Stimulated activated CD8-positive, alpha-beta memory T cell treated with anti-CD3 and anti-CD28 coated beads, Interleukin-4, amount 100 ng/mL, for 1 hour (primary cell): ENCODE measurements around the gene CELF4.

Experiments used
- DNase-seq, 2 donors: peaks; one replicate each; pipeline ENCODE4 v3.0.0-alpha.2; 2020; ENCODE audit warnings: low read depth in 2 of 2, low spot score in 1 of 2

Gene CELF4

DNA sequence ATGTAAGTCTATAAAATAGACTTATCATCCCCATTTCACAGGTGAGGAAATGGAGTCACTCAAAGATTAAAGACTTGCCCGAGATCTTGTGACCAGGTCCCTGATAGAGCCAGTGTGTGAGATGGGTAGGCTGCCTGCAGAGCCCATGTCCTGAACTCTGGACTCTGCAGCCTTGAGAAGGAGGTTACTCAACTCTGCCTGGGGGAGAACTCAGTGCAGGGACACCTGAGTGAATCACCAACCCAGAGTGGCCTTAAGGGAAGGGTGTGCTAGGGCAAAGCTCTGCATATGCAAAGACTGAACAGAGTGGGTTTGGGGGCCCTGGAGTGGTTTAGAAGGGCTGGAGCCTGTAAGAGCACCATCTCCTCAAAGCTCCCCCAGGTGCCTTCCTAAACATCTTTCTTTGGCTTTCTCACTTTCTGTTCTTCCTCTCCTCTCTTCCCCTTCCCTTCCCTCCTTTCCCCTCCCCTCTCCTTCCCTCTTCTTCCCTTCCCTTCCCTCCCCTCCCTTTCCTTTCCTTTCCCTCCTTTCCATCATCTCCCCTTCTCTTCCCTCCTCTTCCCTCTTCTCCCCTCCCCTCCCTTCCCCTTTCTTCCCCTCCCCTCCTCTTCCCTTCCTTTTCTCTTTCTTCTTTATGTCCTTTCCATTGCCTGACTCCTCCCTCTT lies 67.6 kb downstream of the CELF4 start:
- no peak for DNase-seq

DNA sequence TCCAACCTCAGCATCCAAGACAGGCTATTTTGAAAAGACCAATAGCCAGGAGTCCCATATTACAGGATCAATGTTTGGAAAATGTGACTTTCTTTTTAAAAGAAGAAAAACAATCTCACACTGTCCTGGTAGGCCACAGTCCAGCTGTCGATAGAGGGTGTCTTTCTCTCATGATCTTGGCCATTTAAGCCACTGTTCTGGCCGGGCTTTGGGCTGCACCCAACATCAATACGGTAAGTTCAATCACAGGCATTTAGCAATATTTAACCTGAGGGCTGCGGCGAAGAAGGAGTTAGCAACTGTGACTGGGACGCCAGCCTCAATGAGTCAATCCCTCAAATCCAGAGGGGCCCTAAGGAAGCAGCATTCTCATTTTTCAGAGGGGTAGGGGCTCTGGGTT lies 69.0 kb downstream of the CELF4 start:
- no peak for DNase-seq

DNA sequence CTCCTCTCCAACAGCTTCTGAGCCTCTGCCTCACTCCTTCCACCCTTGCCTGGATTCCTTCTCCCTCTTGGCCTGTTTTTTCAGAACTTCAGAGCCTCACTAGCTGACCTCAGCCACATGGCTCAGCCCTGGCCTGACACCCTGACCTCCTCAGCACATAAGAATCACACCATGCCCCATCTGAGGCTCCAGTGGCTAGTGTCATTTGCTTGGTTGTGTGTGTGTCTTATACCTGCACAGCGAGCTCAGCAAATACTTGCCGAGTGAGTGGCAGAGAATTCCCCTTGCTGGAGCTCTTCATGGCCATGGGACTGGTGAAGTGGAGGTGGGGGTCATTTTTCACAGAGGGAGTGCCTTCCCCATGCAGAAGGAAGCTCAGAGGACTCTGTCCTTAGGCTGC lies 70.2 kb downstream of the CELF4 start:
- DNase-seq = no peak

DNA sequence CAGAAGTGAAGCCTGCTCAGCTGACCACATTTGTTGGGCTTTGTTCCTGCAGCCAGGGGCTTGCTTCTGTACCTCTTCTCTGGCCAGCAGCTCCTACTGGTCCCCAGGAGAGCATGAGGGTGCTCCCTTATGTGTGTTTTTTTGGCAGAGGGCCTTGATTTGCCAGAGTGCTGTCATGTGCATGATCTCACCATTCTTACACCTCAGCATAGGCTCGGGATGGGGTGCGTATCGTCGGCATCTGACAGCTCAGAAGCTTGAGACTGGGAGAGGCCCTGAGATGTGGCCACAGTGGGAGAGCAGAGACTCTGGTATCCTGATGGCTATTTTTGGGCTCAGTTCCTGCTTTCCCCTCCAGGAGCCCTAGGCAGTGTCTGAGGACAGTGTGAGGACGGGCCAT lies 71.2 kb downstream of the CELF4 start:
- no peak for DNase-seq

DNA sequence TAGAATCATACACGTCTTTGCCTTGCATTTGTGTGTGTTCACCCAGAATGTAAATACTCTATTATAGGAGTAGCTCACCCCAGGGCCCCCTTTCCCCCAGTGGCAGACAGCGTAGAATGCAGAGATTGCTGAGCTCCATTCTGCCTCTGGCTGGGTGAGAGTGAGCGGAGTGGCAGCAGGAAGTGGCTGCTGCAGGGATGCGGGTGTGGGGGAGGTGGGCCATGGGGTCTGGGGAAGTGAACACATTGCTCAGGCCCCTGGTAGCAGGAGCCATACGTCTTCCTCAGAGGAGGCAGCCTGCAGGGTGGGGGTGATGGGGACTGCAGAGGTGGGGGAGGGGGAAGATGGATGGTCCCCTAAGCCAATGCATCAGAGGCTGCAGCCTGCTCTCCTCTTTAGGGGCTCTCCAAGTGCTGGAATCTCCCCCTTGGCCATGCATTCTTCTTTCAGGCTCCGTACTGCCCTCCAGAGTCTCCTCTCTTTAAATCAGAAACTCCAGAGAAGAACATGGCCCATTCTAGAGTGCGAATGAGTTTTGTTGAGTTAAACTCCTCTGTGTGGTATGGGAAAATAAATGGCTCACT lies 72.2 kb downstream of the CELF4 start:
- no peak for DNase-seq

DNA sequence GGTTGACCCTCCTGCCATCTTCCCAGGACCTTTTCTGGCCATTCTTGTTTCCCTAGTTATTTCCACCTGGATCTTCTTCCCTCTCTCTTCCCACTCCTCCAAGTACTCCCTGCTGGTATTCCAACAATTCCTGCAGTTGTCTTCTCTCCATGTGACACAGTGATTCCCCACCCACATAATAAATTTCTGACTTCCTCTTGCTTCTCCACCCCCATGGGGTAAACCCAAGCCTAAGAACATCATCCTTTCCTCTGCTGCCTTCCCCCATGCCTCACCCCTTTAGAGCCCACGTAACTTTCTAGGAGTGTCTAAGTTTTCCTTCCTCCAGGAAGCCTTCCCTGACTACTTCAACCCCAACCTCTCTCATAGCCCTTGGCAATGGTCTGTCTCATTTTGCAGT lies 72.6 kb downstream of the CELF4 start:
- no peak for DNase-seq

DNA sequence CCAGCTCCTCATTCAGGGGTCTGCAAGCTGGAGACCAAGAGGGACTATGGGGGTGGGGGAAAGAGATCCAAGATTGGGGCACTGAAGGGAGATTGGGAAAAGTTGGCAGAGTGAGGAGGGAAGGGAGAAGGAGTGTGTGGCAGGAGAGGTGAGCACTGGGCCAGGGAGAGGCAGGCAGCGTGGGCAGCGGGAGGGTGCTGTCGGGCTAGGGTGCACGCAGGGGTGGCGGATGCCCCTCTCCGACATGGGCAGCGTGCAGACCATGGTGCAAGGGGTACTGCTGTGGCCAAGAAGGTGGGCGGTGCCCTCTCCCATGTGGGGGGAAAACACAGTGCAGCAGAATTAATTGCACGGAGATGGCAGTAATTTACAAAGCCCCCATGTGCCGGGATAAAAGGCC lies 74.1 kb downstream of the CELF4 start:
- no peak for DNase-seq

DNA sequence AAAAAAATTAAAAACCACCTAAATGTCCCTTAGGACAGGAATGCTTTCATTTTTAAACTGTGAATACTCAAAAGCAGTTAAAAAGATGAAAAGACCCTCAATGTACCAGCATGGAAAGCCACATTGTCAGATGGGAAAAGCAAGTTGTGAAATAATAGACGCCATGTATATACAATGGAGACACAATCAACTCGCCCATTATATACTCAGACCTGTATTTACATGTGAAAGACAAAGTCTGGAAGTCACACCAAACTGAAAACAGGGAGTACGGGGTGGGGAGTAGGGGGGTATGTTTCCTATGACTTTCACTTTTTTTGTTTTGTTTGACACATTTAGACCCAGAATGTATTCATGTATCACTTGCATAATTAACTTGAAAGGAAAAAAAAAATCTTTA lies 75.6 kb downstream of the CELF4 start:
- DNase-seq = no peak

DNA sequence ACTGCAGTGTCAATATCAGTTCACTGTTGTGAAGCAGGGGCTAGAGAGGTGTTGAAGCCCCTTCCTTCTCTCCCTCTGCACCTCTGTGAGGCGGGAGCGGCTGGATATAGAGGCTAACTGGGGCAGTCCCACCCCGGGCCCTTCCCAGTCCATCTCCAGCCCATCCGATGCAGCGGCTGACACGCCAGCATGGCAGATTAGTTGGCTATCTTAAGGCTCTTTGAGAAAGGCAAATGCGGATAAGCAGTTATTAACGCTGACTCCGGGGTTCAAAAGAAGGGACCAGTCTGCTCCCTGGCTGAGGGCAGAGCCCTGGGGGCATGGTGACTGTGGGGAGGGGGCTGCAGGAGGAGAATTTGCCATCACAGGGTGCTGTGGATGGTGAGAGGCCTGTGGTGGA lies 76.6 kb downstream of the CELF4 start:
- DNase-seq = no peak

DNA sequence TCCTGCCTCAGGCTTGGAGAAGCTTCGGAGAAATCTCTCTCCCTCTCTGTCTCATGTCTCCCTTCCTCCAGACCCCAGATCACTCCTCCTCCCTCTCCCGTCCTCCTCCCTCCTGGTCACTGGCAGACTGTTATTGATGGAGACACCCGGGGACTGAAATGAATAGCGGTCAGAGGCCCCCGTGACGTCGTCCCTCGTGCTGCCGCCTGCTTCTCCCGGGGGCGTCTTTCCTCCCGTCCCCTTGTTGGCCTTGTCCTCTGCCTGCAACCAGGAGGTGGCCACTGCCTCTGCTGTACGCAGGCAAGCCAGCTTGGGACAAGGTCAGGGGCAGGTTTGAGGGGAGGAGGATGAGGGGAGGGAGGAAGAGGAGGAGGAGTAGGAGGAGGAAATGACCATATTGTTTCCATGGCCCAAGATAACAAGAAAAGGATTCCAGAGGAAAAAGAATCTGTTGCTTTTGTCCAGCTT lies 78.2 kb downstream of the CELF4 start:
- DNase-seq = no peak

DNA sequence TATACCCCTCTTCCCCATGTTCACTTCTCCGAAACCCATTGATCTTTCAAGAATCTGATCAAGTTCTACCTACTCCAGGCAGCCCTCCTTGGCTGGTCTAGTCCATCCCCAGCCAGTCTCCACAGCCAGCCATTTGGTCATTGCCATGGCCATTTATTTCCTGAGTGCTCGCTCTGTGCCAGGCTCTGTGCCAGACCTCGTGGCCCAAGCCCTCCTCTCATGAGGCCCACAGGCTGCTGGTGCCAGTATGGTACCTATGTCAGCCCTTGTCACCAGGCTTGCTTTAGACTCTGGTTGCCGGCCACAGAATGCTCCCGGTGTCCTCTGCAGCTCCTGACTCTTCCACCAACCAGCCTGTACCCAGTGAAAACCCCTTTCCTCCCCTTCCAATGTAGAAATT lies 78.8 kb downstream of the CELF4 start:
- no peak for DNase-seq

DNA sequence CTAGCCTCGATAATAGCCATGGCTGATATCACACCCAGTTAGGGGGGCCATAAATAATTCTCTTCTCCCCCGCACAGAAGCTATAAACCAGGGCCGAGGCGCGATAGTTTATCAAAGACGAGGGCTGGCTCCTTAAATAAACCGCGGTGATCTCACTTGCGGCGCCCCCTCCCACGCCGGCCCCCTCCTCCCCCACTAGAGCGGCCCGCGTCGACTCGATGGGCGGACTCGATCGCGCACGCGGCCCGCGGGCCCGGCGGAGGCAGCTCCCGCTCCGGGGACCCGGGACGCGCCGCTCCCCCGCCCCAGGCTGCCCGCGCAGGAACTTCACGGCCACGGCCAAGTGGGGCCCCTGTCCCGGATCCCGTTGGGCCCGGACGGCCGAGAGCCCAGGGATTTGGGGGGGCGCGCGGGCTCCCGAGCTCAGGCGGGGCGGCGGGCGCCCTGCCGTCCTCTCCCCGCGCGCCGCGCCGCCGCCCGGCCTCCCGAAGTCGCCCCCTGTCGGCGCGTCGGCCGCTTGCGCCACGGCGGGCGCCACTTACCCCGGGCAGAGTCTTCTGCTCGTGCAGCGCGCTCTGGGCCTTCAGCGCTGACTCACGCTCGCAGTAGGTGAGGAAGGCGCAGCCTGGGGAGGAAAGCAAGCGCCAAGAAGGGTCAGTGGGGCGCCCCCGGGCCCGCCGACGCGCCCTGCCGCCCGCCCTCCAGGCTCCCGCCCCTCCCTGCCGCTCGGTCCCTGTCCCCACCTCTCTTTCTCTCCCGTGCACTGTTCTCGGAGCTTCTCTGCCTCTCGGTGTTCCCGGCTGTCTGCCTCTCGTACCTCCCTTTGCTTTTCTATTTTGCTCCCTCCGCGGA lies 80.4 kb downstream of the CELF4 start:
- DNase-seq = no peak

DNA sequence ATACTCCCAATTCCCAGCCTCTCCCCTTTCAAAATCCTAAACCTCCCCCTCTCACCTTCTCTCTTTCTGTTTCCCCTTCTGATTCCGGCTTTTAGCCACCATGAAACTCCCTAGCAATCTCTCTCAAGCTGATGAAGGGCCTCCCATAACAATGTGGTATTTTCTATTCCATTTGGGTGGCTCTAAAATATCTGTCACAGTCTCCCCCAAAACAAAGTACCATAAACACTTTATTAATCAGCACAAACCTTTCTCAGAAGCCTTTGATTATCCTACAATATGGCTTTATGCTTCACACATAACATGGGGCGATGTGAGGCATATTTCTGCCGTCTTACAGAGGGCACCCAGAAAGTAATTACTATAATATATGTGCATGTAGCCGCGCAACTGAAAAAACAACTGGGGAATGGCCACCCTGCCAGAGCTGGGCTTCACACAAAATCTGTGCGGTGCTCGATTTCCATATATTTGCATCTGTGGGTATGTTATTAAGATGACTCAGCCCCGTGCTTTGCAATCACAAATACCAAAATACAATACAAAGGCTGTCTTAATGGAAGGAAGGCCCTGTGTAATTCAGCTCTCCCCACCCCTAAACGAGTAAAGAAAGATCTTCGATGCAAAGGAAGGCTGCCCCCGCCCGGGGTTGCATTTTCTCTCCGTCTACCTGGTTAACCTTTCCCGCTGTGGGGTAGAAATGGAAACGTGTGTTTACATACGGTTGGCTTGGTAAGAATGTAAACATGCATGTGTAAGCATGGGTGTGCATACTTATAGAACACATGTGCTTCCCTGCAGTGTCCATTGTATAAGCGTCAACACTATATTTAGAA lies 81.4 kb downstream of the CELF4 start:
- no peak for DNase-seq

DNA sequence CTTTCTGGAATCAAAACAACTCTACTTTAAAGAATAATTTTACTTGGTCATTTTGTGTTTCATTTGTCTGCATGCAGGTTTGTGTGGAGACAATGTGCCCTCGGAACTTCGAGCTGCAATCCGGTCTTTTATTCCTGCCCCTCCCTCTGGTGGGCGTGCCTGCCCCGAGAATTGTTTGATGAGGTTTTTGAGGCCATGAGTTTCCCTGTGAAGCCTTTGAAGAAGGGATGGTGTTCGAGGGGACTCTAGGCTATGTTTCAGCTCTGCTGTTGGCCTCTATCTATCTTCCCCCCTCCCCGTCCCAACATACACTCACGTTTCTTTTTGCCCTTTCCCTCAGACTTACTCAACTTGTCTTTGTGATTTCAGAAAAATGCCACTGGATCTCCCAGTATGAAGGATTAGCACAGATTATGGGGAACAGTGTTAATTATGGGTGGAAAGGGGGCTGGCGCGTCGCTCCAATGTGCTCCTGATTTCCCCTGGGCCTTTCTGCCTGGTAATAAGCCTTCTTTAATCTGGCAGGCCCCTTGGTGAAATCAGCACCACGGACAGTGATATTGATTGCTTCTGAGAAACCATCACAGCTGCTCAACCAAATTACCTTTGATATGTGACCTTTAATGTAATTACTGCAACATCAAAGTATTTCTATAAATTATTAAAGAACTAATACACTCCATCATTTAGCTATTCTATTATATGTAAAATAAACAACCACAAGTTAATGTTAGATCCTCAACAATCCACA lies 82.2 kb downstream of the CELF4 start:
- no peak for DNase-seq

DNA sequence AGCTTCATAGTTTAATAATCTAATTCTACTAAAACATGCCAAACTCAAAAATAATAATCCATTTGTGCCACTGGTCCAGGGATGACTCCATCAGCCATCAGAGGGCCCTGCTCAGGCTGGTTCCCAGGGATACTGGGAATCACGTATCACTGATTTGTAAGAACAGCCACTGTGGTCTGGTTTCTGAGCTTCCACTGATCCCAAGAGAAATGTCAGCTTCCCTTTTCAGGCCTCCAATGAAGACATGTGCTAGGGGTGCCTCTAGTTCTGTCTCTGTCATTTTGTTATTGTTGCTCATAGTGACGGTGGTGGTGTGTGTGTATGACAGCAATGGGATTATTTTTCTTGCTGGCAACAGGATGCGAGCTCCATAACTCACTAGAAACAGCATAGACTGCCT lies 83.2 kb downstream of the CELF4 start:
- no peak for DNase-seq

DNA sequence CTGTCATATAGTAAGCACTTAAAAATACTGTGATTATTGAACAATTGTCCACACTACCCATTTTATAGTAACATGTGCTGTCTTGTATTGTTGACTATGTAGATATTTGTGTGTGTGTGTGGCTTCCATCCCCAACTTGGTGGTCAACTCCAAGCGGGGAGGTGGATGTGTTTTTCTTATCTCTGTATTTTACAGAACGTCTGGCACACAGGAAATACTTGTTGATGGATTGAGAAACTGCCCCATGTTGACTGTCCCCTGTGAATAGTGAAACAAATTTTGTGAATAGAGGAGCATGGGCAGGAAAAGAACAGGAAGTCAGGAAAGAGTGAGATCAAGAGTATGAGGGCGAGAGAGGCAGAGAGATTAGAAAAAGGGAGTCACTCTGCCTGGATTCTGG lies 83.6 kb downstream of the CELF4 start:
- no peak for DNase-seq

DNA sequence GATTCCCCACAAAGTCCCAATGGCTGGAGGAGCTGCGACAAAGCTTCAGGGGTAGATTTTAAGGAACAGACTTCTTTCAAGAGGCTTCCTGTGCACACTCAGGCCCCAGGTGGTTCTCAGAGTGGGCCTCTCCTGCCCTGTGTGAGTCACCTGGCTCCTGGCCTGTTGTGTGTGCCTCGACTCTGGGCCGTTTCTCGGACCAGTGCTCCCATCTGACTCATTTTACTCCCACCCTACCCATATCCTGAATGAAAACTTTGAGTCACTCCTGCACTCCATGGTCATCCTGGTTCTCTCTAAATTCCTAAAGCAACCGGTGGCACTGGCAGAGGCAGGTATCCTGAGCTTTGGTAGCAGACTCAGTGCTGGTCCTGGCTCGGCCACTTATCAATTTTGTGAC lies 84.1 kb downstream of the CELF4 start:
- DNase-seq = no peak

DNA sequence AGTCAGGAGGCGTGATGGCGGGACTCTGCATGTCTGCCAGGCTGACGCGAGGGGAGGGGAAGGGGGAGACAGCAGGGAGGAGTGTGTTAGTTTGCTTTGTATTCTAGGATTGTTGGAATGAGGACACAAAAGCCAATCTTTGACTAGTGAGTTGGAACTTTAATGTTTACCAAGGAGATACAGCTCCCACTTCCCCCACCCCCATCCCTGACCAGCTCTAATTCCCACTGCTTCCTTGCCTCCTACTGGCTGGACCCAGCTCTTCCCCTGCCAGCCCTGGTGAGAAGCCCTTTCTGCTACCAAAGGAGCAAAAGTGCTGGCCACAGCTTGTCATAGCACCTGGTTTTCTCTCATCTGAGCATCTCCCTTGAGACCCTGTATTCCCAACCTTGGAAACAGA lies 84.5 kb downstream of the CELF4 start:
- DNase-seq = no peak

DNA sequence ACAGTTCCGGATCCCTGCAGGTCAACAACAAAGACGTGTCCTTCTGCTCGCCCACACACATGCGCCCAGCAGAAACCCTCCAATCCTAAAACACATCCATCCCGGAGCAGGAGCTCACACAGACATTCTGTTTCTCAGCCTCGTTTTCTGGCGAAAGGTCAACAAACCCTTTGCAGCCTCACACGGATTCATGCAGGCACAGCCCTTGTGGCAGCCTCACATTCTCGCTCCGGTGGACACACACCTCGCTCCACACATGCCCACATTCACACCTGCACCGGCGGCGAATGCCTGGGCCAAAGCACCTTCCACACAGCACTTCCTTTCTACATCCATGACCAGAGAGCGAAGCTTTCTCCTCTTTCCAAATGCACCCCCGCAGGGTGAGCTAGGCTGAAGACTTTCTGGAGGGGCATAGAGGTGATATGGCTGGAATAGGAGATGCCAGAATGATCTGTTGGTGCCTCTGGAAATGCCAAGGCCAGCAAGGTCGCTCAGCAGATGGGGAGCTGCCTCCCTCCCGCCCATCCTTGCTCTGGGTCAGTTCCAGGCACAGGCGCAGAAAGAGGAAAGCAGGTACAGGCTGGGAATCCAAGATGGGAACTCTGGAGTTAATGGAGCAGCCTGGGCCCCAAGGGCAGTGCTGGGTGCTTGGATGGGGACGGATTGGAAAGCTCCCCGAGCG lies 88.8 kb downstream of the CELF4 start:
- DNase-seq = no peak

DNA sequence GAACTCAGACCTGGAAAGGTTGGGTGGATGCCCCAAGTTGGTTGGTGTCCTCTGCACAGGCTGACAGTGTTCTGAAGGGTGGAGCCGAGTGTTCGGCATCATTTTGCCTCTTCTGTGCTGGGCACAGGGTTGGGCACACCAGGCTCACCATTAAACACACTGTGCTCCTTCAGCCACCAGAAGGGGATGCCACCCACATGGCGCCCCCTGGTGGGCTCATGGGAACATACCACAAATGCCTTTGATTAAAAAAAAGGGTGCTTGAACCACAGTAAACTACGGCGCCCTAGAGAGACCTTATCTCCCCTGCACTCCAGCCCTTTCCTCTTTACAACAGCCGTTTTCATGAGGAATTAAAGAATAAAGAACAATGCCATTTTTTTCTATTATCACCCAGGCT lies 89.4 kb downstream of the CELF4 start:
- no peak for DNase-seq
